Left ventricle myocardium superior (tissue), 1 donor: ENCODE results near the gene FKBP1B. TPM values are rescaled to one million over a fixed set of nuclear protein-coding genes. Genes with fewer than 3 reads are reported as not detected.
A peak's percentile ranks its signal among the peaks of the same experiment; 100 is the strongest.

ENCODE experiments used
- ATAC-seq: fragments of 200-7000 bp; cut with Tn5 transposase; one replicate; pipeline ENCODE4 v1.9.1; 2020; ENCODE audit warnings: mild to moderate bottlenecking, moderate library complexity
- DNase-seq: peaks from one replicate; pipeline ENCODE4 v3.0.0-alpha.2; 2020
- intact Hi-C: fragments of 100-400 bp; cut with micrococcal nuclease; formaldehyde crosslinking; loops from one replicate; pipeline ENCODE4 v1.11.0; 2022
- total RNA-seq: library from RNA; stranded (reverse); fragmentation: NEBNext Ultra II Directional; extraction: Animal tissue kit (Norgen Biotek cat#: 25700); gene quantifications from one replicate; pipeline ENCODE4 v1.2.1, GENCODE V29; 2021
- donor health status: DM: no; HTN: yes; CAD: no; lungs with severe emphysema.

Gene FKBP1B
- total RNA-seq, 1 donor from 2014 or later, result 3.2 TPM

DNA sequence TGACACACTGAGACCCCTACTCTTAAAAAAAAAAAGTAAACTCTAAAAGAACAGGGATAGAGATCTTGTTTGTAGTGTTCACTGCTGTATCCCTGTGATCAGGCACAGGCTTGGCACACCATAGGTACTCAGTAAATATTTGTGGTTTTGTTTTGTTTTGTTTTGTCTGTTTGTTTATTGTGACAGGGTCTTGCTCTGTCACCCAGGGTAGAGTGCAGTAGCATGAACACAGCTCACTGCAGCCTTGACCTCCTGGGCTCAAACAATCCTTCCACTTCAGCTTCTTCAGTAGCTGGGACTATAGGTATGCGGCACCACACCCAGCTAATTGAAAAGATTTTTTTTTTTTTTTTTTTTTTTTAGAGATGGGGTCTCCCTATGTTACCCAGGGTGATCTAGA is 3.4 kb downstream of the FKBP1B start:
- DNase-seq (no peak), ATAC-seq (no peak)
- intact Hi-C loops, result no loop called here

DNA sequence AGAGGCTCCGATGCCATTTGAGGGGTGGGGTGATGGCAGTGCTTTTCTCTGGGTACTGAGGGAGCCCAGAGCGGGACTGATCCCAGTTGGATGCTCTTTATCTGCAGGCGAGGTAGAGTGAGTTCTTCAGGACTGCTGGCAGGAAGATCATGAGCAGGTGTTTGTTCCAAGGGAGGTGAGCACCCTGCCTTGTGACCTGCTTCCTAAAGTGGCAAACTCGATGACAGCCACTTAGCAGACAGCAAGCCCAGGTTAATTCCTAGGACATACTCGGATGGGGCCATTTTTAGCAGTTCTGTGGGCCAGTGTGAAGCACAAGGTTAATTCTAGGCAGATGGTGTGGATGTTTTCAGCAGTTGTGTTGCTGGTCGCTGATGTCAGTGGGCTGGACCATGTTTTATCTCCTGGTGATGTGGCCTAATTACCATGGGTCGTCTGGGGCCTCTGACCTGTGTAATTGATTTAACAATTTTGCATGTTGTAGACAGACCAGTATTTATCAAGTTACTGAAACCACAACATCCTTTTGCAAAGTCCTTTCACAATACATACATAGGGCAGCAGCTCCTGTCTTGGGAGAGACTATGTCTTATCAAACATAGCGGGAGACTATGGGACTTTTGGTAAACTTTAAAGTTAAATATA is 4.9 kb downstream of the FKBP1B start:
- DNase-seq (no peak), ATAC-seq (no peak)
- intact Hi-C loops, result no loop called here

DNA sequence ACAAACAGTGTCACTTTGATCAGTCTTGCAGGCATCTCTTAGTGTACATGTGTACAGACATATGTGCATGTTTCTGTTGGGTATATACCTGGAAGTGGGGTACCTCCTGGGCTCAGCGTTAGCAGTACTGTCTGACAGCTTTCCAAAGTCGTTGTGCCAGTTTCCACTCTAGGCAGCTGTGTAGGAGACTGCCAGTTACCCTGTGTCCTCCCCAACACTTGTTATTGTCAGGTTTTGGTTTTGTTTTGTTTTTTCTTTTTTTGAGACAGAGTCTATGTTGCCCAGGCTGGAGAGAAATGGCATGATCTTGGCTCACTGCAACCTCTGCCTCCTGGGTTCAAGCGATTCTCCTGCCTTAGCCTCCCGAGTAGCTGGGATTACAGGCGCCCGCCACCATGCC is 6.2 kb downstream of the FKBP1B start:
- DNase-seq, result no peak
- no peak for ATAC-seq
- intact Hi-C loops, result no loop called here

DNA sequence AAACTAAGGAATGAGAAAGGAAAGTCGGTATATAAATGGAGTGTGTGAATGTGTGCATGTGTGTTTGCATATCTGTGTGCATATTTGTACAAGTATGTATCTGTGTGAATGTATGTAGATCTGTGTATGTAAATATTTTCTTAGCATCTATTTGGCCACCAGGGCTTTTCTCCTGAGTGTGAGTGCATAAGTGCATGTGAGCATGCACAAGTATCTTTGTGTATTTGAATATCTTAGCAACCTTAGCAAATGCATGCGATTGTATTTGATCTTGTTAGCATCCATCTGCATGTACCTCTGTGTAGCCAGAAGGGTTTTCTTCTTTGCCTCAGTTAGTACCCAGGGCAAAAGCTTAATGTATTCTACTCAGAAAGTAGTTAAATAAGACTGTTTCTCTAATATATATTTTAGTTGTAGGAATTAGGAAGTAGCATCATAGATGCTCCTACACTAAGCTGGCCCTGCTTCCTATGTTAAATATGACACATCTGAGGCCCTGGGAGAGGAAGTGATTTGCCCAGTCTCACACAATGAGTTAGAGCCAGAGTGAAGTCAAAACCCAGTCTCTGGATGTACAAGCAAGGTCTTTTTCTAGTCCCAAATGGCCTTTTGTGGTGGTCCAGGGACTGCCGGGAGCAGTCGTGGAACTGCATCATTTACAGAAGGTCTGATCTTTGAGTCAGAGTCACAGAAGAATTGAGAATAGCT is 9.2 kb downstream of the FKBP1B start:
- DNase-seq (no peak), ATAC-seq (no peak)
- intact Hi-C loops, result no loop called here

DNA sequence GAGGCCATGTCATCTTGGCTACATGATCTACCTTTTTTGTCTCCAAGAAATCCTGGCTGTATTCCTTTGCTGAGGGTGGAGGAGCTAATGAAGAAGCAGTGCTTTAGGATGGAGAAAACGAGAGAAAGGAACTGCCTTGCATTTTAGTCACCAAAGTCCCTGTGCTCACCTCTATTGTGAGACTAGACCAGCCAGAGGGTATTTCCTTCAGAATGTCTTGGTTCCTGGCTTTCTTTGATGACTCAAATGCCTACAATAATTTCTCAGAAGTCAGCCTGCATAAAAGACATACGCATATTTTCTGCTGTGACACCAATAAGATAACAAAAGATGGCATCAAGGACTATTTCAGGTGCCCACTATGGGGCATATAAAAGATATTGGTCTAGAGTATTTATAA is 15.8 kb downstream of the FKBP1B start:
- ATAC-seq, result no peak
- intact Hi-C loops, result no loop called here
- DNase-seq, result no peak

DNA sequence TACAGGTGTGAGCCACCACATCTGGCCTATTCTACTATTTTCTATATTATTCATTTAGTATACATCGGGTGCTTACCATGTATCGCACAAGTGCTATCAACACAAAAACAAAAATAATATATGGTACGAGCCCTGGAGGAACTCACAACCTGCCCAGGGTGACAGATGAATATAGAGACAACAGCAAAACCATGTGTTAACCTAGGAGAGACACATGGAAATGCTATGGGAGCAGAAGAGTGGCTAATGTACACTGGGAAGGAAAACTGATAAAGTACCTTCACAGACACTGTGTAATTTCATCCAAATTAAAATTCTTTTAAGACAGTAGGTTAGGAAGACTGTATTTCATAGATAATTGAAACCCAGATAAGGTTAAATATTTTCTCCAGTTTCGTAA is 22.7 kb downstream of the FKBP1B start:
- DNase-seq (no peak), ATAC-seq (no peak)
- intact Hi-C loops, result no loop called here

DNA sequence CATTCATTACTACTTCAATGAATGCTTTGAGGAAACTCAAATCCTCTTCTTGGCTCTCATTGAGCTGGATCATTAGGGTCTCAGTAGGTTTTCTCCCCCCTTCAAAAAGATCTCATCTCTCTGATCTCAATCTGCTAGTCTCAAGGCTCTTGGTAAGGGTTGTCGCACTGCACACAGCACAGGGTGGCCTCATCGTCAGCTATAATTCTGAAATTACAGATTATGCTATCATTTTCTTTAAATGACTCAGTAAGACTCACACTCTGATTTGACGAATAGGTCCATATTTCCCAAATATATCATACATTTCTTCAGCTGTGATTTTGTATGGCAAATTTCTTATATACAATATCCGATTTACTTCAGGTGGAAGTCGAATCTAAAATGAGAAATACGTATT is 24.3 kb downstream of the FKBP1B start:
- DNase-seq, result no peak
- intact Hi-C loops, result no loop called here
- no peak for ATAC-seq

DNA sequence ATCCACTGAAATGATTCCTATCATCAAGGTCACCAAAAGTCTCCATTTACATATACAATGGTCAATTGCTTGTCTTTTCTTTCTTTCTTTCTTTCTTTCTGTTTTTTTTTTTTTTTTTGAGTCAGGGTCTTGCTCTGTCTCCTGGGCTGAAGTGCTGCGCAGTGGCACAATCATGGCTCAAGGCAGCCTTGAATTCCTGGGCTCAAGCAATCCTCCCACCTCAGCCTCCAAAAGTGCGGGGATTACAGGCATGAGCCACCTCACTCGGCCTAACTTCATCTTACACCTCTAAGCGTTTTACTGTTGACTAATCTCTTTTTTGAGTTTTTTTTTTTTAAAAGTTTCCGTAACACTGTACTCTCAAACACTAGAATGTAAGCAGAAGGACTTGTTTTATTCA is 25.7 kb downstream of the FKBP1B start:
- DNase-seq (no peak), ATAC-seq (no peak)

DNA sequence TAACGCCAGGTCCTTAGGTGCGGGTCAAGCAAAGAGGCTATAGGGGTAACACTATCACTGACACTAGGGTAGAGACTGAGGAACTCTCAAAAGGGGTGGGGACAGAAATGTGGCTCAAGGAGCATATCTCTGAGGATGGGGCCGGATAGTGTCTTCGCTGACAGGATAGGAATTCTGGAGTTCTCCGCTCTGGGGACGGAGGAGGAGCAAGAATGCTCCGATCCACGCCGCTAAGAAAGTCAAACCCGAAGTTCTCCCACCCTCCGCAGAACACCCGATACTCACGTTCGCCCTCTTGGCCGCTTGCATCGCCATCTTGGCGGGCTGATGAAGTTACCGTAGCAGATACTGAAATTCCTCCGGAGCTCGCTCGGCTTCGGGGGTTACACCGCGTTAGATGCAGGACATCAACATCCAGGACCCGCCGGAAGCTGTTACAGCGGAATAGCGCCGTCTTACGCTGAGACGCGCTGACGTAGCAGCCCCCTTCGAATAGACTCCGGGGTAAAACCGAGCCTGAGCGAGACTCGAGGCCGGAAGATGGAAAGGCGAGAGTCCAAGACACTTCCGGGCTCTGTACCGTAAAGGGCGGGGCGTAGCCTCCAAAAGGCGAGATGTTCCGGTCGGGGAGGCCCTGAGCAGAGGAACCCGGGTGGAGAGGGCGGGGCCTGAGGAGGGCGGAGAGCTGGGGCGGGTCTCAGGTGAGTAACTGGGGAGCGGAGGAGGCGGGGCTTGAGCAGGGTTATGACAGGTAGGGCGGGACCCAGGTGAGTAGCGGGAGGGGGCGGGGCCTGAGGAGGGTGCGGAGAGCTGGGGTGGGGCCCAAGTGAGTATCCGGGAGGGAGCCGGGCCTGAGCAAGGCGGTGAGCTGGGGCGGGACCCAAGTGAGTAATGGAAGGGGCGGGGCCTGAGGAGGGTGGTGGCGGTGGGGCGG is 26.6 kb downstream of the FKBP1B start, which contains the start of gene SF3B6:
TSS of gene SF3B6 (minus strand) at position 412 of the 934 bp plus-strand sequence. CDS start at position 315, 97 bp downstream.
- intact Hi-C loops, result no loop called here
- ATAC-seq, result peak; percentile 96
- DNase-seq, result peak; percentile 97

More for the DNA sequence above, 25.7 kb downstream of the FKBP1B start:
- intact Hi-C loops, result no loop called here

DNA sequence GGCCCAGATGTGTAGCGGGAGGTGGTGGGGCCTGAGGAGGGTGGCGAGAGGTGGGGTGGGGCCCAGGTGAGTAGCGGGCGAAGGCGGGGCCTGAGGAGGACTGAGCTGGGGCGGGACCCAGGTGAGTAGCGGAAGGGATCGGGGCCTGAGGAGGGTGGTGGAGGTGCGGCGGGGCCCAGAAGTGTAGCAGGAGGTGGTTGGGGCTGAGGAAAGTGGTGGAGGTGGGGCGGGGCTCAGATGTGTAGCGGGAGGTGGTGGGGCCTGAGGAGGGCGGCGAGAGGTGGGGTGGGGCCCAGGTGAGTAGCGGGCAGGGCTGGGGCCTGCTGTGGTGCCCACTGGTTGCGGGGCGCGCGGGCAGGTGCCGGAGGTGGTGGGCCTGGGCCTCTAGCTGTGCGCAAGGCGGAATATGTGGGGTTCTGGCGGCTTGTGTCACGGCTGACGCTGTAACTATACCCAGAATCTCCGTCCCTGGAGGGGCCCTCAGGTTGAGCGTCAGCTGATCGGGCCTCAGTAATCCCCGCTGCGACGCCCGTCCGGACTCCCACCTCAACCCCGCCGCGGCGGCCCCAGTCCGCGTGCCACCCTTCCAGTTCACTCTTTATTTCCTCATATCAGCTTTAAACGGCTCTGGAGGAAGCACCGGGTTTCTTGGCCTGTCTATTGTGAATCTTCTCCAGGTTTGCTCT is 27.5 kb downstream of the FKBP1B start:
- intact Hi-C loops, result no loop called here
- ATAC-seq (peak; percentile 2), DNase-seq (no peak)

DNA sequence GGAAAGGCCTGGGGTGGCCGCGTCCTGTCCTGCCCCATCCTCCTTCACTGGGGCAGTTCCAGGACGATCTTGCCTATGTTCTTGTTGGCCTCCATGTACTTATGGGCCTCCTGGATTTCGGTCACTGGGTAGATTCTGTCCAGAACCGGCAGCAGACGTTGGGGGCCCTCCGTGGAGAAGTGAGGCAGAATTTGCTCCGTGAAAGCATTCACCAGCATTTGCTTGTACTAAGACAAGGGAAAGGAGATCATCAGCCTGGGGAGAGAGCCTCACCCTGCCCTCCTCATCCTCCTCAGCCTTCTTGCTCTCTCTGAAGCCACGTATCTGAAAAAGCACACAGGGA is 28.0 kb downstream of the FKBP1B start:
- intact Hi-C loops, result no loop called here
- DNase-seq (no peak), ATAC-seq (no peak)

DNA sequence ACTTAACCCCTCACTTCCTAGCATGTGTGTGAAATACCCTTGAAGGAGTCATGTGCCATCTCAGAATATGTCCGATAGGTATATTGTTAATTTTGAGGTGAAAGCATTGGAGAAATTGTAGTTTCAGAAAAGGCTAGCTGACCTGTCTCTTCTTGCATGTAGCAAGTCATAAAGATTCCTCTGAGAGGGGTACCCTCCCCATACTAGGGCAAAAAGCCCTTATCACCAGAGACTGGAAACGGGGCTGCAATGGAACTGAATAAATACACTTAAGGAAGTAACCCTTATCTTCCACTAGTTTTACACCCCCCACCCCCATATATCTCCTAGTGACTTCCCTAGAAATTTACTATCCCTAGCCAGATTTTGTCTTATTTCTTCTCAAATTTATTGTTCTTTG is 28.3 kb downstream of the FKBP1B start:
- DNase-seq (no peak), ATAC-seq (no peak)
- intact Hi-C loops, result no loop called here

DNA sequence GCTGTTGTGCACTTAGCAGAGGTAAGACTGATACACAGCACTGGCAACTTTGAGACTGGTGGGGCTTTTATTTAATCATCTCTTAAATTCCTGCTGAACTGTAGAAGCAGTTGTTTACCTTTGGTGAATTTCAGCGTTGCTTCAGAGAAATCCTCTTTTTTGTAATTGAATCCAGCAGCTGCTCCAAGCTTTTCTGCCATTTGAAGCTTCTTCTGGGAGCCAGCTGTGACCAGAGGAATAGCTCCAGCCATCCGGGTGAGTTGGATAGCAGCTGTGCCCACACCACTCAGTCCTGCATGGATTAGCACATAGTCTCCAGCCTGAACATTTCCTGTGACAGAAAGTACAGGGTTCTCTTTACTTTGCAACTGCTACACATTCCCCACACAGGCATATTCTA is 31.2 kb downstream of the FKBP1B start:
- ATAC-seq (no peak), DNase-seq (no peak)
- intact Hi-C loops, result no loop called here

DNA sequence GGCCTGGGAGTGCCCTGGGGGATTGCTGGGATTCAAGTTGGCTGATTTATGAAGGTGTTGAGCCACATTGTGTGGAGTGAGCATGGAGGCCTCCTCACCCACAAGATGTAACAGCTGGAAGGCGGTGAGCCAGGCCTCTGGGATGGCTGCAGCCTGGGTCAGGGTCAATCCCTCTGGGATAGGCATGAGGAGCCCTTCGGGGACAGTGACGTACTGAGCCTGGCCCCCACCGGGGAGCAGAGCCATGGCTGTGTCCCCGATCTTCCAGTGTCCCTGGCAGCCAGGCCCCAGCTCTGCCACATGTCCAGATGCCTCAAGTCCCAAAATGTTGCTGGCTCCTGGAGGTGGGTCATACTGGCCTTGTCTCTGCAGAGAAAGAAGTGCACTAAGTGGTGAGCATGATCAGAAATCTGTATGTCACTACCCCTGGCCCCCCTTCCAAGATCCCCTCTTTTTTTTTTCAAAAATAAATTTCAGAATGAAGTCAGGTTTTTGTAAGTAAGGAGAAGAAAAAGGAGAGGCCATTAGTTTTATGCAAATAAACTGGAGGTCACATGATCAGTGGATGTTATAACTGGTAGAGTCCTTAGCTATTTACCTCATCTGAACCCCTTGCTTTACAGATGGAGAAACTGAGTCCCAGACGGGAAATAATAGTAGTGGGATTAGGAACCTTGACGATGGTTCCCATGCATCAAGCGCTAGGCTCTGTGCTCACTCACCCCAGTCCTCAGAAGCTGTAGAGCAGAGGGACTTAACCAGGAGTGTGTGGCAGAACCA is 33.4 kb downstream of the FKBP1B start:
- intact Hi-C loops, result no loop called here
- ATAC-seq (no peak), DNase-seq (no peak)

DNA sequence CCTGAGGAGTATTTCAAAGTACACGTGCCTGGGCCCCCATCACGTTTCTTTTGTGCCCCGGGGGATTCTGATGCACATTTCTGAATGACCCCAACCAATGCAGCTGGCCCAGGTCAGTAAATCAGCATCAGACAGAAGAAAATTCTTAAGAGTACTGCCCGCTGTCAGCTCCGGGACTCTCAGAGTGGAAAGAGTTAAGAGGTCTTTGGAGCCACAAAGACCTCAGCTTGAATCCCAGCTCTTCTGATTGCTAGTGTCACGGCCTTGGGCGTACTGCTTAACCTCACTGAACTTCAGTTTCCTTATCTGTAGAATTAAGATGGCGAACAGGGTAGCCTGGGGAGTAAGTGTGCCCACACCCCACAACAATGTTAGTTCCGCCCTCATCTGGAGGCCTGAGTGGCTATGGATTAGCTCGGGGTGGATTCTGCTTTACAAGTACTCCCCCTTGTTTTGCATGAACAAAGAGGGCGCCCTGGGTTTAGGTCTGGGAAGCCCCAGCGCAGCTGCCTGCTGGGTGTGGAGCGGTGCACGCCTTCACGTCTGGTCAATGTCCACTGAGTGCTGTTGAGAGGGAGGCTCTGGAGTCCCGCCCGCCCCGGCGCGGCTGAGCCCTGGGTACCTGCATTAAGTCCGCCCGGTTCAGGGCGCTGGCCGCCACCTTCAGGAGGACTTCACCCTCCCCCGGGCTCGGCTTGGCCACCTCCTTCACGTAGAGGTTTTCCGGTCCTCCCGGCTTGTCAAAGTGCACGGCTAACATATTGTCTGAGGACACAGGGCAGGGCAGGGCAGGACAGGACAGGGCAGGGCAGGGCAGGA is 34.2 kb downstream of the FKBP1B start:
- DNase-seq, result peak; percentile 82
- intact Hi-C loops, result no loop called here
- ATAC-seq, result peak; percentile 73

DNA sequence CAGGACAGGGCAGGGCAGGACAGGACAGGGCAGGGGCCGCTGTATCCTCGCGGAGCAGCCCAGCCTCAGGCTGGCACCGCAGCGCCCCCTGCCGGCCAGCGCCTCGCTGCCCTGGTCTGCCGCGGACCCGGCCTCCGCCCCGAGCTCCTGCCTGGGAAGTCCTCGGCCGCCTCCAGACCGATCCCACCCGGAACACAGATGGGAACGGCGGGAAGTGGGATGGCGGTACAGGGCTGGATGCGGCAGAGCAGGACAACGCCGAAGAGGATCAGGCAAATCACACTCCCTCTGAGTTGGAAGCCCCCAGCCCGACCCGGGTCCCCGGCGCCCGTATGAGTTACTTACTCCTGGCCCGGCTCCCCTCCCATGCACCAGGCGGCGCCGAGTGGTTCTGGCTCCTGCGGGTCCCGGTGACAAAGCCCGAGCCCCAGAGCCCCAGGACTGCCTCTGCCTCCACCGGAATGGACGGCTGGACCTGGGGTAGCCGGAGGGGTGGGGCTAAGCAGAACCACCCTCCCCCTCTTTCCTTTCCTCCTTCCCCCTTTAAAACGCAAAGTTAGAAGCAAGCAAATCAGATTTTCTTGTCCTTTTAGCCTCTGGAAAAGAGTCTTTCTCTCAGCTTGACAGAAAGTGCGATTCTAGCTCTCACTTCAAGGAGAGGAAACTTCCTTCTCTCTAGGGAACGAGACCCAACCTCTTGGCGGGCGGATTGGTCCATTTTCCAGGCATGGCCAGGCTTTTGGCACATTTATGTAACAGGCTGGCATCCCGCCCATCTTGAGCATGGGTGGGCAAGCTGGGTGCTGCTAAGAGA is 35.1 kb downstream of the FKBP1B start, which contains the start of gene TP53I3:
TSS of gene TP53I3 (minus strand) at position 449 of the 814 bp plus-strand sequence. CDS start 508 bp downstream, outside the sequence.
- DNase-seq (peak; percentile 95), ATAC-seq (peak; percentile 96)
- intact Hi-C loops, result no loop called here

DNA sequence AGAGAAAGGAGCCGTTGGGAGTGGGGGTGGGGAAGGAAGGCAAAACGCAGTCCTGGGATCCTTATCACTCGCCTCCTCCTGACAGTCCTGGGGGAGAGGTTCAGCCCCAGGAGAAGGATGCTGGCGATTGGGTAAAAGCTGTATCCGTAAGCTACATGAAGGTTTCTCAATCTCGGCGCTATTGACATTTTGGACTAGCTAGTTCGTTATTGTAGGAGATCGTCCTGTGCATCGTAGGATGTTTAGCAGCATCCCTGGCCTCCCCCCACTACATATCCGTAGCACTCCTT is 35.6 kb downstream of the FKBP1B start:
- ATAC-seq (peak; percentile 3), DNase-seq (no peak)
- intact Hi-C loops, result no loop called here
